PC-9 (cell line): ENCODE measurements around the gene AFAP1. TPM values are rescaled to one million over a fixed set of nuclear protein-coding genes. Genes with fewer than 3 reads are reported as not detected.

Source experiments
- BruUV-seq: library from RNA; stranded (reverse); fragments of 400-500 nt; replicated peaks from 2 replicates; lab custom pipeline; 2021; lab: Mats Ljungman, UMichigan
- CTCF ChIA-PET: fragments of 300-600 bp; sonication (Branson Sonifier 250); formaldehyde crosslinking; loops from one replicate; lab custom pipeline; 2022; ENCODE audit warnings: antibody characterized with exemption; lab: Charles Lee
- POLR2A ChIA-PET: fragments of 300-600 bp; sonication (Branson Sonifier 250); formaldehyde crosslinking; loops from one replicate; lab custom pipeline; 2022; ENCODE audit warnings: antibody characterized with exemption; ENCODE audit not compliant: unreplicated experiment; lab: Charles Lee
- DNase-seq, 2 experiments: peaks; one replicate each; pipeline versions ENCODE4 v3.0.0 to v3.0.0-alpha.2; 2015 to 2022; ENCODE audit warnings: mixed read lengths in 1 of 2
- H2AFZ ChIP-seq: fragments of 200-600 bp; sonication (generic); 2 replicates; pipeline ENCODE4 v1.8.1; 2017; ENCODE audit warnings: antibody characterized with exemption
- H3F3A ChIP-seq: fragments of 200-600 bp; sonication (generic); 2 replicates; pipeline ENCODE4 v1.8.1; 2017; ENCODE audit warnings: antibody characterized with exemption, mild to moderate bottlenecking, low read depth; ENCODE audit not compliant: insufficient read depth
- H3K27ac ChIP-seq: fragments of 200-600 bp; sonication (generic); 2 replicates; pipeline ENCODE4 v1.6.1; 2016; ENCODE audit warnings: mixed run types
- H3K27me3 ChIP-seq: fragments of 200-600 bp; sonication (generic); 2 replicates; pipeline ENCODE4 v1.6.1; 2016; ENCODE audit warnings: low read depth, mixed run types; ENCODE audit not compliant: insufficient read depth
- H3K36me3 ChIP-seq: fragments of 200-600 bp; sonication (generic); 2 replicates; pipeline ENCODE4 v1.6.1; 2016; ENCODE audit warnings: low read depth, mixed run types
- H3K4me1 ChIP-seq: fragments of 200-600 bp; sonication (generic); replicated peaks from 2 replicates; pipeline ENCODE4 v1.6.1; 2016; ENCODE audit warnings: mixed run types; ENCODE audit not compliant: insufficient read depth
- H3K4me2 ChIP-seq: fragments of 200-600 bp; sonication (generic); 2 replicates; pipeline ENCODE4 v1.6.1; 2017; ENCODE audit warnings: mixed run types
- H3K4me3 ChIP-seq: fragments of 200-600 bp; sonication (generic); 2 replicates; pipeline ENCODE4 v1.6.1; 2016; ENCODE audit warnings: mixed run types
- H3K79me2 ChIP-seq: fragments of 200-600 bp; sonication (generic); 2 replicates; pipeline ENCODE4 v1.6.1; 2017; ENCODE audit warnings: low read depth, mixed run types
- H3K9me2 ChIP-seq: fragments of 200-600 bp; sonication (generic); 2 replicates; pipeline ENCODE4 v1.8.1; 2017; ENCODE audit warnings: mild to moderate bottlenecking; ENCODE audit not compliant: insufficient read depth
- H3K9me3 ChIP-seq: fragments of 200-600 bp; sonication (generic); 2 replicates; pipeline ENCODE4 v1.8.1; 2016; ENCODE audit warnings: low read depth; ENCODE audit not compliant: insufficient read depth
- H4K20me1 ChIP-seq: fragments of 200-600 bp; sonication (generic); 2 replicates; pipeline ENCODE4 v1.8.1; 2017; ENCODE audit not compliant: insufficient read depth
- EZH2 ChIP-seq: fragments of 200-600 bp; sonication (generic); IDR thresholded peaks from 2 replicates; pipeline ENCODE4 v1.8.0; 2017; ENCODE audit warnings: antibody characterized with exemption, low read depth
- intact Hi-C: fragments of 100-400 bp; cut with micrococcal nuclease; formaldehyde crosslinking; loops from one replicate; pipeline ENCODE4 v1.10.0; 2022; ENCODE audit not compliant: unreplicated experiment
- total RNA-seq: library from RNA; stranded (reverse); gene quantifications from 2 replicates; pipeline ENCODE4 v1.2.3, GENCODE V29; 2021
- TF ChIP-seq, protein P1 (sequence below): fragments of 200-600 bp; sonication (generic); conservative IDR thresholded peaks from 2 replicates; pipeline ENCODE4 v1.6.1; 2017; ENCODE audit warnings: mixed run types, antibody characterized with exemption, mild to moderate bottlenecking, moderate library complexity

Gene AFAP1
- total RNA-seq, 1 experiment from 2014 or later, result 69.6 TPM

DNA sequence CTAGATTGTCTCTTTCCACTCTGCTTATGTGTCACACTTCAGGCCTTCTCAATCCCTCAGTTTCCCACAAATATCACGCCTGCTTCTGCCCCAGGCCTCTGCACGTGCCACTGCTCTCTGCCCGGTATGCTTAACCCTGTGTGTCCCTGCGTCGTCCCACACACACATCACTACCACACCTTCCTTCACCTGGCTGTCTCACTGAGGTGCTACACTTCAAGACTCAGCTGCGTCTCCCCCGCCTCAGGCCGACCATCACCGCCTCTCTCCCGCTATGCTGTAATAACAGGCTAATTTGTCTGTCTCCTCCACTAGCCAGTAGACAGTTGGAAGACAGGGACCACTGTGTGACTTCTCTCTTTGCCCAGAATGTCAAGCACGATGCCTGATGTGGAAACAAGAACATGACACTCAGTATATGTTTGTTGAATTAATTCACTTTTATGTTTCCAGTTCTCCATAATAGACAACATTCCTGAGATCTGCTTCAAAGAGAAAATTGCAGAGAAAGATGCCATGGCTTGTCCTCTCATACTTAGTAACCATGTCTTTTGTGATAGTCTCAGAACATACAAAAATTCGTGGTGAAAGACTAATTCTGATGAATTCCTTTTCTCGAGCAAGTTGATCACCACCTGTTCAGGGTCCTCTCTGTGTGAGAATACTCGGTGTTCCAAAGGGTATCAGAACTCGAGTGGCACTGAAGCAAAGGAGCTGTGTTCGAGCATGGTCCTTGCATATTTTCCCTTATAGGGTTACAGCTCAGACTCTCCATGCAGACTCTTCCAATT lies 54.2 kb downstream of the AFAP1 start:
- Histone ChIP-seq H3K36me3 (no peaks in the 10 kb centered on the region), H3F3A (peaks cover 12% of the 10 kb centered on the region; the same call in 1 of the 2 replicates), H3K27me3 (no peaks in the 10 kb centered on the region), H3K9me2 (no peaks in the 10 kb centered on the region), H4K20me1 (peaks cover 30% of the 10 kb centered on the region), H3K9me3 (no peaks in the 10 kb centered on the region; the same call in 1 of the 2 replicates), H3K4me2 (no peak overlapping the region), H2AFZ (no peak overlapping the region), H3K79me2 (peaks cover 100% of the 10 kb centered on the region), H3K4me3 (no peak overlapping the region), H3K27ac (no peak overlapping the region), H3K4me1 (no peaks in the 10 kb centered on the region; the same call in 1 of the 2 replicates)
- no peak for TF ChIP-seq EZH2
- TF ChIP-seq, protein P1, sequence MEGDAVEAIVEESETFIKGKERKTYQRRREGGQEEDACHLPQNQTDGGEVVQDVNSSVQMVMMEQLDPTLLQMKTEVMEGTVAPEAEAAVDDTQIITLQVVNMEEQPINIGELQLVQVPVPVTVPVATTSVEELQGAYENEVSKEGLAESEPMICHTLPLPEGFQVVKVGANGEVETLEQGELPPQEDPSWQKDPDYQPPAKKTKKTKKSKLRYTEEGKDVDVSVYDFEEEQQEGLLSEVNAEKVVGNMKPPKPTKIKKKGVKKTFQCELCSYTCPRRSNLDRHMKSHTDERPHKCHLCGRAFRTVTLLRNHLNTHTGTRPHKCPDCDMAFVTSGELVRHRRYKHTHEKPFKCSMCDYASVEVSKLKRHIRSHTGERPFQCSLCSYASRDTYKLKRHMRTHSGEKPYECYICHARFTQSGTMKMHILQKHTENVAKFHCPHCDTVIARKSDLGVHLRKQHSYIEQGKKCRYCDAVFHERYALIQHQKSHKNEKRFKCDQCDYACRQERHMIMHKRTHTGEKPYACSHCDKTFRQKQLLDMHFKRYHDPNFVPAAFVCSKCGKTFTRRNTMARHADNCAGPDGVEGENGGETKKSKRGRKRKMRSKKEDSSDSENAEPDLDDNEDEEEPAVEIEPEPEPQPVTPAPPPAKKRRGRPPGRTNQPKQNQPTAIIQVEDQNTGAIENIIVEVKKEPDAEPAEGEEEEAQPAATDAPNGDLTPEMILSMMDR, result no peak
- ChIA-PET CTCF (no interaction called here), POLR2A (no interaction called here)
- DNase-seq, result no peak
- no TSS peak for BruUV-seq
- intact Hi-C loops, result no loop called here

DNA sequence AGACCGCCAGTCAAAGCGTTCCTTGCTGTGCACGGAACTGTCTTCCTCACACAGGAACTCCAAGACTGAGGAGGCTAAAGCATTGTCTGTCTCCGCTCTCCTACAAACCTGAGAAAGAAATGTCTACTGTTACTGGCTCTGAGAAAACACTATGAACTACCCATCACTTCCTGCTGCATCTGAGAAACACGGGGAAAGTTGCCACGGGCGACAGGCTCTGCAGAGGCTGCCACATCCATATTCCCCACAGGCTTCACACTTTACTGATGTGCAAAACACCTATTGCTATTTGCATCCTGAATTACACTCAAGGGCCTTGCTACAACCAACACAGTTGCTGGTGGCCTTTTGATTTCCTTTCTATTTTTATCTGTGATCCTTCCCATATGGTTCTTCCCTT lies 59.0 kb downstream of the AFAP1 start:
- Histone ChIP-seq H3K9me3 (no peaks in the 10 kb centered on the region), H3K4me3 (no peak overlapping the region), H3K27me3 (no peaks in the 10 kb centered on the region), H3K27ac (no peak overlapping the region), H4K20me1 (peaks cover 47% of the 10 kb centered on the region), H3K4me2 (no peak overlapping the region), H3F3A (peaks cover 18% of the 10 kb centered on the region; the same call in 1 of the 2 replicates), H2AFZ (no peak overlapping the region), H3K9me2 (no peaks in the 10 kb centered on the region), H3K79me2 (peaks cover 100% of the 10 kb centered on the region), H3K4me1 (no peaks in the 10 kb centered on the region; the same call in 1 of the 2 replicates), H3K36me3 (no peaks in the 10 kb centered on the region)
- ChIA-PET POLR2A (interaction anchor here (0.6 kb wide), 1 partner anchor 38 kb away, joined by 7 read pairs; no protein-coding TSS in a partner anchor), CTCF (interaction anchor here (0.7 kb wide), 1 partner anchor 78 kb away, joined by 10 read pairs; no protein-coding TSS in a partner anchor)
- TF ChIP-seq, protein P1, result no peak
- BruUV-seq, result no TSS peak
- DNase-seq, result no peak
- intact Hi-C loops, result no loop called here

DNA sequence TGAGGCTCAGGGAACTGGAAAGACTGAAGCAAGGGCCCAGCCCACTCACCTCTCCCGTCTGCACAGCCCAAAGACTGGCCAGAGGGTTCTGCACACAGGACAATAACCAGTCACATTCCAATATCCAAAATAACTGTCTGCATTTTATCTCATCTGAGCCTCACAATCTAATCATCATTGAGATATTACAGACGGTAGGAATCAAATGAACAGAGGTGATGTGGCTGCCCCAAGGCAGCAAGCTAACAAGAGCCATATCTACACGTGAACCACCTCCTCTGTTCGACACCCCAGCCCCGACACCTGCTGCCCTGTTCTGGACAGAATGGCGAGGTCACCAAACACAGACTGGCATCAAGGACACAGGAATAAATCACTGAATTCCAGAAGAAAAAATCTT lies 60.5 kb downstream of the AFAP1 start:
- no peaks in the 10 kb centered on the region for H3K9me3 ChIP-seq
- H3K27me3 ChIP-seq, result no peaks in the 10 kb centered on the region
- H3K4me2 ChIP-seq, result no peak overlapping the region
- ChIA-PET CTCF (no interaction called here), POLR2A (no interaction called here)
- H3K79me2 ChIP-seq, result peaks cover 95% of the 10 kb centered on the region
- no peak overlapping the region for H3K27ac ChIP-seq
- peaks cover 21% of the 10 kb centered on the region for H3F3A ChIP-seq
- peaks cover 43% of the 10 kb centered on the region for H4K20me1 ChIP-seq
- no TSS peak for BruUV-seq
- no peaks in the 10 kb centered on the region for H3K36me3 ChIP-seq
- H3K9me2 ChIP-seq, result no peaks in the 10 kb centered on the region
- H2AFZ ChIP-seq, result no peak overlapping the region
- H3K4me3 ChIP-seq, result no peak overlapping the region
- DNase-seq, result no peak
- no peaks in the 10 kb centered on the region; the same call in 1 of the 2 replicates for H3K4me1 ChIP-seq
- no peak for TF ChIP-seq EZH2
- TF ChIP-seq, protein P1, result no peak
- intact Hi-C loops, result no loop called here
